Right cardiac atrium (tissue), 5 donors: ENCODE data around the gene DOC2B. TPM values are rescaled to one million over a fixed set of nuclear protein-coding genes. Genes with fewer than 3 reads are reported as not detected.
"Not testable (repeated sequence)": the region's sequence is repeated elsewhere in the genome, so short reads cannot be mapped to it uniquely, and the experiment has no call there.

Experiments used
- ATAC-seq, 2 donors: fragments of 200-7000 bp; cut with Tn5 transposase; one replicate each; pipeline versions ENCODE4 v1.8.0 to v1.9.1; 2020; ENCODE audit warnings: moderate library complexity in 2 of 2, mild to moderate bottlenecking in 1 of 2
- DNase-seq, 3 donors: peaks; one replicate each; pipeline ENCODE4 v3.0.0-alpha.2; 2020
- H3K27ac ChIP-seq: one replicate; pipeline ENCODE4 v1.5.1; 2013; ENCODE audit warnings: mild to moderate bottlenecking, low read length, control low read depth, moderate library complexity
- H3K27me3 ChIP-seq: one replicate; pipeline ENCODE4 v1.6.1; 2013; ENCODE audit not compliant: control insufficient read depth, insufficient read depth
- H3K4me1 ChIP-seq: one replicate; pipeline ENCODE4 v1.6.1; 2013; ENCODE audit warnings: low read length; ENCODE audit not compliant: control insufficient read depth, insufficient read depth
- H3K4me3 ChIP-seq: one replicate; pipeline ENCODE4 v1.5.1; 2013; ENCODE audit warnings: low read length, control low read depth
- H3K9me3 ChIP-seq: one replicate; pipeline ENCODE4 v1.6.1; 2013; ENCODE audit warnings: low read length; ENCODE audit not compliant: control insufficient read depth
- WGBS: extraction: QIAGEN DNeasy Blood & Tissue Kit; methylation state at CpG from one replicate; pipeline ENCODE4 v1.1.7; 2013; 5-methylcytosine and 5-hydroxymethylcytosine counted together
- intact Hi-C, 4 donors: fragments of 100-400 bp; cut with DNase I; formaldehyde crosslinking; loops; one replicate each; pipeline versions ENCODE4 v1.11.0 to v1.14.0; 2022 to 2023
- polyA plus RNA-seq: library from polyadenylated mRNA; stranded (reverse); fragments of 200-250 nt; gene quantifications from one replicate; pipeline ENCODE4 v1.2.3, GENCODE V29; 2013
- total RNA-seq, 4 donors: library from RNA; stranded (reverse); fragmentation: NEBNext Ultra II Directional; extraction: Animal tissue kit (Norgen Biotek cat#: 25700); gene quantifications; one replicate each; pipeline ENCODE4 v1.2.1, GENCODE V29; 2021
- donor health status: healthy with polysubstance abuse.
- donor health status: DM: no; HTN: yes; CAD: no.
- donor health status: DM: no; HTN: no; CAD: no.
- donor health status: DM: no; HTN: yes; CAD: no; lungs with severe emphysema.
- donor health status: DM: yes; HTN: yes; CAD: no.

The DOC2B gene
- total and polyA plus RNA-seq, 5 donors, result 2.3 to 5.3 (median 3.0) TPM

DNA sequence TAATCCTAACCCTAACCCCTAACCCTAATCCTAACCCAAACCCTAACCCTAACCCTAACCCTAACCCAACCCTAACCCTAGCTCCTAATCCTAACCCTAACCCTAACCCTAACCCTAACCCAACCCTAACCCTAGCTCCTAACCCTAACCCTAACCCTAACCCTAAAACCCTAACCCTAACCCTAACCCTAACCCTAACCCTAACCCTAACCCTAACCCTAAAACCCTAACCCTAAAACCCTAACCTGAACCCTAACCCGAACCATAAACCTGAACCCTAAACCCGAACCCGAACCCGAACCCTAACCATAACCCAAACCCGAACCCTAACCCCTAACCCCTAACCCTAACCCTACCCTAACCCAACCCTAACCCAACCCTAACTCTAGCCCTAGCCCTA, 68.3 kb downstream of the DOC2B start:
- ATAC-seq, H3K4me1 ChIP-seq, H3K27ac ChIP-seq, DNase-seq, H3K4me3 ChIP-seq, H3K27me3 ChIP-seq, H3K9me3 ChIP-seq, intact Hi-C loops: not testable (repeated sequence)
- WGBS, result no CpG with 5 or more reads among the region's 5 CpGs

Other genes starting within 250 kb of the DOC2B start
- gene SCGB1C2, start 44.1 kb downstream of the DOC2B start, total RNA-seq, result not detected
- not detected for gene SCGB1C2, start 44.1 kb downstream of the DOC2B start, polyA plus RNA-seq
- gene RPH3AL, start 171.2 kb upstream of the DOC2B start, total RNA-seq, result 10 to 100 TPM in 2 of 4 donors, 1 to 10 TPM in 2; 4.7 to 11.5 (median 10.2) TPM
- gene RPH3AL, start 171.2 kb upstream of the DOC2B start, polyA plus RNA-seq, result 6.7 TPM